ENCODE measurements around the gene PSD.

DNA sequence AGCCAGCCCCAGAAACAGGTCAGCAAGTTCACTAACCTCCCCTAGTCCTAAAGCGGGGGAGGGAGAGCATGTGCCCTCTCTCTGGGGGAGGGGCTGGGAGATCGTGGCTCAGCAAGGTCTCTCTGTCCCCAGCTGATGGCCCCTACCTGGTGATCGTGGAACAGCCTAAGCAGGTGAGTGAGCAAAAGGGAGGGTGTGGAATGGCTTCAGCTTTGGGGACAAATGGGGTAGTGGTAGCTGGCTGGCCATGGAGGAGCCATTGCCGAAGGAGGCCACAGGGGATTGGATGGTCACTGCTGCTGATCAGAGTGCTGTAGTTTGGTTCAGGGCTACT, 22.3 kb downstream of the PSD start:
- TF ChIP-seq, protein P1, sequence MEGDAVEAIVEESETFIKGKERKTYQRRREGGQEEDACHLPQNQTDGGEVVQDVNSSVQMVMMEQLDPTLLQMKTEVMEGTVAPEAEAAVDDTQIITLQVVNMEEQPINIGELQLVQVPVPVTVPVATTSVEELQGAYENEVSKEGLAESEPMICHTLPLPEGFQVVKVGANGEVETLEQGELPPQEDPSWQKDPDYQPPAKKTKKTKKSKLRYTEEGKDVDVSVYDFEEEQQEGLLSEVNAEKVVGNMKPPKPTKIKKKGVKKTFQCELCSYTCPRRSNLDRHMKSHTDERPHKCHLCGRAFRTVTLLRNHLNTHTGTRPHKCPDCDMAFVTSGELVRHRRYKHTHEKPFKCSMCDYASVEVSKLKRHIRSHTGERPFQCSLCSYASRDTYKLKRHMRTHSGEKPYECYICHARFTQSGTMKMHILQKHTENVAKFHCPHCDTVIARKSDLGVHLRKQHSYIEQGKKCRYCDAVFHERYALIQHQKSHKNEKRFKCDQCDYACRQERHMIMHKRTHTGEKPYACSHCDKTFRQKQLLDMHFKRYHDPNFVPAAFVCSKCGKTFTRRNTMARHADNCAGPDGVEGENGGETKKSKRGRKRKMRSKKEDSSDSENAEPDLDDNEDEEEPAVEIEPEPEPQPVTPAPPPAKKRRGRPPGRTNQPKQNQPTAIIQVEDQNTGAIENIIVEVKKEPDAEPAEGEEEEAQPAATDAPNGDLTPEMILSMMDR (IDR thresholded peaks at IDR 0.05): no peak
- TF ChIP-seq POLR2A (IDR thresholded peaks at IDR 0.05) (no peak), EP300 (IDR thresholded peaks at IDR 0.05) (no peak)
